ENCODE measurements around the gene GMIP.
A peak's percentile ranks its signal among the peaks of the same experiment; 100 is the strongest.
"Not testable (repeated sequence)": the region's sequence is repeated elsewhere in the genome, so short reads cannot be mapped to it uniquely, and the experiment has no call there.

GMIP gene

DNA sequence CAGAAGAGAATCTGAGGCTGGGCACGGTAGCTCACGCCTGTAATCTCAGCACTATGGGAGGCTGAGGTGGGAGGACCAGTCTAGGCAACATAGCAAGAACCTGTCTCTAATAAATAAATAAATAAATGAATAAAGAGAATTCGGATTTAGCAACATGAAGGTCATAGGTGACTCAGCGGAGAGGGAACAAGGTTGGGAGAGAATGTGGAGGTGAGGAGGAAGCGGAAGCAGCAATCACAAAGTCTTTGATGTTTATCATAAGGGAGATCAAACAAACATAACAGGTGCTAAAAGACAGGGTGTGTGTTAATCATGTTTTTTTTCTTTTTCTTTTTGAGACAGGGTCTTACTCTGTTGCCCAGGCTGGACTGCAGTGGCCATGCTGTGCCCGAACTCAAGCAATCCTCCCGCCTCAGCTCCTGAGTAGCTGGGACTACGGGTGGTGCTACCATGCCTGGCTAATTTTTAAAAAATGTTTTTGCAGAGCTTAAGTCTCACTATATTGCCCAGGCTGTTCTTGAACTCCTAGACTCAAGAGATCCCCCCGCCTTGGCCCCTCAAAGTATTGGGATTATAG, 41.2 kb downstream of the GMIP start:
- no peak for DNase-seq

DNA sequence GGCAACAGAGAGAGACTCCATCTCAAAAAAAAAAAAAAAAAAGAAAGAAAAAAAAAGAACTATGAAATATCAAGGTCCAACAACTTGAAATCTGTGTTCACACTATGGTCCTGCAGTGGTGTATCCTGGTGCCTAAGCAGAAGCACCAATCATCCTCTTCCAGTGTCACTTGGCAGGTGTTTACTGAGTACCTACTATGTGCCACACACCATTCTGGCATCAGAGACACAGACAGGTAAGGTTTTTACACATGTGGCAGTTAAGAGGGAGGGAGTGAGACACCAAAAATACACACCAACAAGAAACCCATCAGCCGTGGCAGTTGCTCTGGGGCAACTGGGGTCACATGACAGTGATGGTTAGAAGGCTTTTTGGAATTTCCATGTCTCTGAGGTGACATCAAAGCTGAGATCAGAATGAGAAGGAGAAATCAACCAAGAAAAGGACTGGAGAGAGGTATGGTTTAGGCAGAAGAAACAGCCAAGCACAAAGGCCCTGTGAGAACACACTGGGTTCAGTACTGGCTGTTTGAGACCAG, 42.6 kb downstream of the GMIP start:
- no peak for DNase-seq

DNA sequence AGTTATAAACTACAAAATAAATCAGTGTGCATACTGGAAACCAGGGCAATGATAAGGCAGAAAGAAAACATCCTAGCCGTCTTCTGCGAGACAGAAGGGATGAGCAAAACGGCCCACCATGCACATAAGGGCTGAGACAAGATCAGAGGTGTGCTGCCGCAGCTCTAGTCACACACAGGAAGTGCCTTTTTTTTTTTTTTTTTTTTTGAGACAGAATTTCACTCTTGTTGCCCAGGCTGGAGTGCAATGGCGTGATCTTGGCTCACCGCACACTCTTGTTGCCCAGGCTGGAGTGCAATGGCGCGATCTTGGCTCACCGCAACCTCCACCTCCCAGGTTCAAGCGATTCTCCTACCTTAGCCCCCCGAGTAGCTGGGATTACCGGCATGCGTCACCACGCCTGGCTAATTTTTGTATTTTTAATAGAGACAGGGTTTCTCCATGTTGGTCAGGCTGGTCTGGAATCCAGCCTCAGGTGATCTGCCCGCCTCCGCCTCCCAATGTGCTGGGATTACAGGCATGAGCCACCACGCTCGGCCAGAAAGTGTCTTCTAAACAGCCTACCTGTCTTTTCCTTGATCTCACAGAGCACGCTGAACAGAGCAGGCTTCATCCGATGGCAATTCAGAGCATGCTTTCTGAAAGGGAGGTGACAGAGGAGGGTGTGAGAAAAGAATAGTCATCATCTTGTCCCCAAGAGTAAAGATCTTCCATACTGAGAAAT, 44.6 kb downstream of the GMIP start:
- not testable (repeated sequence) for DNase-seq

DNA sequence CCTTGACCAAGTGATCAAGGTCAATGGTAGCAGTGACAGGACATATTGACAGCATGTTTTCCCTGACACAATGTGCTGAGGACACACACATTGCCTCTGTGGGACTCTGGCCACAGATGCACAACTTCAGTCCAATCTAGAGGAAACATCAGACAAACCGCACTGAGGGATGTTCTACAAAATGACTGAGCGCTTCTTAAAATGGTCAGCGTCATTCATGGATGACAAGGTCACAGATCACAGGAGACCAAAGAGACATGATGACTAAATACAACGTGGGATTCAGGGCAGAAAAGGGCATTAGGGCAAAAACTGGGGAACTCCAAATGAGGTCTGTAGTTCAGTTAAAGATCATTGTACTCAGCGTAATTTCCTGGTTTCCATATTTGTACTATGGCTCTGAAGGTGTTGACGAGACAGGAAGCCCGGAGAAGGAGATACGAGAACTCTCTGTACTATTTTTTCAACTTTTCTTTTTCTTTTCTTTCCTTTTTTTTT, 45.6 kb downstream of the GMIP start:
- DNase-seq, result no peak

DNA sequence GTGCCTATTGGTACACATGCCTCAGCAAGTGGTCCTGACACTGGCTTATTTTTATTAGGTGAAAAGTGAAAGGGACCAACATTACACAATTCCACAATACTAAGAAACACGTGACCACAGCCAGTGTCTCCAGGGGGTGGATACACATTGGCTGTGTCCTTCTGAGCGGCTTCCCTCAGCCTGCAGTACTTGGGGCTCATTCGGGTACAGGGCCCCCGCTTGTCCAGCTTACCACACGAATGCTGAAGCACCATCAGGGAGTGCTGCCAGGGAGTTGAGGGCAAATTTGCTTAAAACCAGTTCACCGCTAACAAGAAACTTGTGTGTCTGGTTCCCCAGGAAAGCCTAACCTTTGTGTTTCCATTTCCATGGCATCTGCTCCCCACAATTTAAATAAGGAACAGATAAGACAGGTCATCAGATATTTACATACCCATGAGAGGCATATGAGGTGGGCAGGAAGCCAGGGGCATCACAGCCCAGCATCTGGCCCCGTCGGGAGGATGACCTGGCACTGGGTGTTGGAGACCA, 48.2 kb downstream of the GMIP start:
- no peak for DNase-seq

DNA sequence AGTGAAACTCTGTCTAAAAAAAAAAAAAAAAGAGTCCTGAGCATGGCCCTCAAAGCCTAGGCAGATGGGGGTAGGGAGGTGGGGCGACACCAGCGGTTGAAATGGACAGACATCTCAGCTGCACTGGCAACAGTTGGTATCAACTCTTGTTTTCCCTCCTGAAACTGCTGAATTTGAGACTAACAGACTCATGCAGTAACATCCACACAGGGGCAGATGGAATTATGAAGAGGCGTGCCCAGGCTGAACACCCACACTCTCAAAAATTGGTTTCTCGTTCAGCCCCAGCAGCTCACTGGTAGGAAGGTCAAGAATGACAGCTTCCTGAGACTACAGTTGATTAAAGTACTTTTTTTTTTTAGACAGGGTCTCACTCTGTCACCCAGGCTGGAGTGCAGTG, 49.1 kb downstream of the GMIP start:
- DNase-seq, result no peak

DNA sequence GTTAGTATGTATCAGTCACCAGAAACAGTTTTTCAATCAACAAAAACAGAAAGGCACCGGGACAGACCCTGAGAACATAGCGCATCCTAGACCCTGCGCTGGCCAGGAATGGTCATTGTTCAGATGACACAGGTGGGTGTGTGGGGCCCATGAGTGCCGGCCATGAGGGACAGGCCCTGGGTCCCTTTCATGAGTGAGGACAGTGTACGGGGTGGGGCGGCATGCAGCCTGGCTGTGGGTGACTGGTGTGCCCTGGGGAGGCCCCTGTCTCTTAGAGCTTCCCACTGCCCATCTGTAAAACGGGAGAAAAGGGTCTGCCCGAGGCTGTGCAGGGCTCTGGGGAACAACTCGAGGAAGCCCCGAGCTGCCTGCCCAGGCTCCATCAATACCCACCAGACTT, 50.8 kb downstream of the GMIP start:
- no peak for DNase-seq

DNA sequence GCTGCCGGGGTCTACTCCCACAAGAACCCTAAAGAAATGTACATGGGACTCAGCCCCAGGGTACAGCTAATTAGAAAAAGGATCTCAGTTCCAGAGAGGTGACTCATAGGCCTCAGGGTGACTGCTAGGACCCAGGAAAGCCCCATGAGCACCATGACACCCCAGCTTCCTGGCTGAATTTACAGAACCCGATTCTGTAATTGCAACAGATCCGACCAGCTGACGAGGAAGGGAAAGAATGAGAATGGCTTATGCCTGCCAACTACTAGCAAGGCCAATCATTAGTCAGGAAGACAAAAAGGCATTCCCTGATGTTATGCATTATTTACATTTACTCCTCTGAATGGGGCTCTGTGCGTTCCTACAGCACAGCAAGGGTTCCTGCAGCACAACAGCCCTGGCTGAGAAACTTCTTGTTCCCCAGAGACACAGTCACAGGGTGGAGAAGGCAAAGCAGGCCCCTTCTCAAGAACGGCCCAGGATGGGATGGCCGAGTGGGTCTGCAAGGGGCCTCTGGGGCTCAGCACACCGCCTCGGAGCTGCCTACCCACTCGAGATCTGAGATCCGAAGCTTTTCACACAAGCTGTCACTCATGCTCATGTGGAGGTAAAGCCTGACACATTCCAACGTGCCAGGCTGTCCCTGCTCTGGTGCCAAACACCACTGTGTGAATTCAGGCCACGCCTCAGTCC, 52.2 kb downstream of the GMIP start:
- DNase-seq, result peak in 1 of 2 donors; percentile 4

DNA sequence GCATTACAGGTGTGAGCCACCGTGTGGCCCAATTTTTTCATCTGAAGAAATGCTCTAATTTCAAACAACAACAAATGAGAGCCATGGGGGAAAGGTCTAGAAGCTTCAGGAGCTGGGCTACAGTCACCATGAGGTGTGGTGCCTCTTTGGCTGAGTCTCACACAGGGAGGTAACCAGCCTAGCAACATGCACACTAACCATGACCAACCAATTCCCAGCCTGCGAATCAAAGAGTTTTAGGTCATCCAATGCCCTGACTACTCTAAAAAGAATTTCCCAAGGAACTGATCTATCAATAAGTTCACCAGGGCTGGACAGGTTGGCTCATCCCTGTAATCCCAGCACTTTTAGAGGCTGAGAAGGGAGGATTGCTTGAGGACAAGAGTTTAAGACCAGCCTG, 54.9 kb downstream of the GMIP start:
- DNase-seq, result no peak

DNA sequence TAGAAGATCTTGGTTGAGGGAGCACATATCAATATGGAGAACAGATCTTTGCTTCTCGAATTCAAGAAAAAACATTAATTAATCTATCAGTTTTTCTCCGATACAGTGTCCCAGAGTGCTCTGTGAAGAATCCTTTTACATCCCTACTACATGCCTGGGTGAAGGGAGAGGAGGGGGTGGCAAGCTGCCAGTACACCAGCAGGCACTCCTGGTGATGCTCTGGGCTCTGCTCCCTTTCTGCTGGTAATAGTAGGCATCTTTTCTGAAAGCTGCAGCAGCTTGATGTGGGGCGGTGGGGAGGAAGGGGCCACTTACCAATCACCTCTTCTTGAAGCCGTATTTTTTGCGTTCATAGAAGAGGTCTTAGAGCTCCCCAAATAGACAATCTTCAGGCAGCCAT, 55.7 kb downstream of the GMIP start:
- no peak for DNase-seq

DNA sequence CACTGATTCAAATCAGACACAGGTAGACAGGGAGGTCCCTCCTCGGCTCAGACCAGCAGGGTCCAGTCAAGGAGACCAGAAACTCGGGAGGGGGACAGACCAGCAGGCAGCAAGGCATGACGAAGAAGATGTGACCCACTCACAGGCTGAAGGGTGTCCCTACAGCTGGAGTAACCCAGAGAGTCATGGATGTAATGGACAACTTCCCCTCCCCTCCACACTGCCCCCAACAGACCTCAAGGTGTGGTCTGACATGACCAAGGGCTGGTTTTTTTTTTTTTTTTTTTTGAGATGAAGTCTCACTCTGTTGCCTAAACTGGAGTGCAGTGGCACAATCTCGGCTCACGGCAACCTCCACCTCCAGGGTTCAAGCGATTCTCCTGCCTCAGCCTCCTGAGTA, 59.1 kb downstream of the GMIP start:
- DNase-seq, result no peak

DNA sequence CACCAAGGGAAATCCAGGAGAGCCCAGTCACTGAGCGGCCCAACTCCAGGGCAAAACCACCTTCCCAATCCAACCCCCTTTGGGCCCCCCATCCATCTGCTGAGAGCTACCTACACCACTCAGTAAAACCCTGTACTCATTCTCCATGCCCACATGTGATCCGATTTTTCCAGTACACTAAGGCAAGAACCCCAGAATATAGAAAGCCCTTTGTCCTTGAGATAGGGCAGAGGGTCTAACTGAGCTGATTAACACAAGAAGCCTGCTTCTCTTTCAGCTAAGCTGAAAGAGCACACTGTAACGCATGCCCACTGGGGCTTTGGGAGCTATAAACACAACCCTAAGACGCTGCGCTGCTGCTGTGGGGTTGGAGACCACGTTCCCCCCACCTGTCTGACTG, 61.0 kb downstream of the GMIP start:
- no peak for DNase-seq

DNA sequence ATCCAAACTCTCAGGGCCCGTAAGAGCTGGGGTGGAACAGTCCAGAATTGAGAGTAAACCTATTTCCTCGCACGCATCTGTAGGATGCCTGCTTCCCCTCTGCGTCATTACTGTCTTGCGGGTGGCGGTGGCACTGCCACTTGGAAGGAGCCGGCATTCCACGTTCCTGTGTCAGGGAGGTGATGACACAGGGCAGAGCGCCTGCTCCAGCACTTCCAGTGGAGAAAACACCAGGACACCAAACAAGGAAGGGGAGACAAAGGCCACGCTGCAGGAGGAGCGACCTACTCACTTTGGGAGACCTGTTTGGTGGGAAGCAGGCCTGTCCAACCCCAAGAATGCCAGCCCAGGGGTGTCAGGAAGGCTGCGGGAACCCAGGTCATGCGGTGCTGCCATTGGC, 62.1 kb downstream of the GMIP start:
- DNase-seq, result no peak

DNA sequence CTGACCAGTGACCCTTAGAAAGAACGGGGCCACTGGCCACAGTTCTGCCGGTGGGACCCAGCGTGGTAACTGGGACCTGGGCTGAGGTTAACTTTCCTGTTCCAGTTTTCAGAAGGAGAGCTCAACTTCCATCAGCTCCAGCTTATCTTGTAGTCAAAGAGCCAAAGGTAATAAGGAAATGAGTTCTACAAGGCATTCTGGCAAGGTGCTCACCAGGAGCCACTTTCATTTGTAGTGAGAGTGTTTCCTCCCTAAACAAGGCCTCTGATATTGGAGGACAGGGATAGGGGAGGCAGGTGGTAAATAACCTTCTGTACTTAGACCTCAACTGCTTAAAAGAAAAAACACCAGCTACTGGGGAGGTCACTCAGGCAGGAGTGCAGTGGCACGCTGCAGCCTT, 63.0 kb downstream of the GMIP start:
- DNase-seq, result no peak

DNA sequence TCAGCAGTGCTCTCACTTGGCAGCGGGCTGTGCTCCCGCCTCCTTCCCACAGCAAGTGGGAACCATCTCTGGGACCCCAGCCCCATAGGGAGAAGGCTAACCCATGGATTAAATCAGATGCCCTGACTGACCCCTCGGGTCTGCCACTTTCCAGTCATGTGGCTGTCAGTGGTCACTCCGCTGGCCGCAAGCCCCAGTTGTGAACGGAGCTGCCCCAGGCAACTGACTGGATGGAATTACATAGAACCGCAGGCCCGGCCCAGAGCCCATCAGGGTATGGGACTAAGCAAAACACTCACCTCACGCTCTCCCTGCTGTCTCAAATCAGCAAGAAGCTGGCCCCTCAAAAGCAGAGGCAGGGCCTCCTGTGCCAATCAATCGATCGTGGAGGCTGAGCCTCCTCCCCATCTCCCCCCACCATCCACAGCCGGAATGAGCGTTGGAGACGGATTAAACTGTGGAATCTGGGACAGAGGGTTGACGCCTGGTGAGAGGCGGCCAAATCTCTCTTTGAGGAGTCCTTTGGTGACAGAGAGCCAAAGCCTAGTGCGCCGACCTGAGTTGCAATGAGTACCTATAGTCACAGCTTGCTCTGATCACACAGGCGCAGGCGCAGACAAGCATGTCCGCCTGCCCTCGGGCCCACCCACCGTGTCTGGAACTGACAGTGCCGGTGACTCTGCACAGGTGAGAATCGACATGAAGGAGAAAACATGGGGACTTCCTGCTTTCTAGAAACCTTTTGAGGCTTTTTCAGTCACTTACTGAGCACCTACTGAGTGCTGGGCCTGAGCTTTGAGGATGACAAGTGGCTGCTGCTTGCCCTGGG, 63.7 kb downstream of the GMIP start:
- DNase-seq, result no peak
